MV-4-11 (cell line): ENCODE measurements around the gene PDE4D.
A peak's percentile ranks its signal among the peaks of the same experiment; 100 is the strongest.

Source experiments
- DNase-seq: peaks from one replicate; lab custom pipeline; 2025; lab: John Stamatoyannopoulos, UW

The PDE4D gene

DNA sequence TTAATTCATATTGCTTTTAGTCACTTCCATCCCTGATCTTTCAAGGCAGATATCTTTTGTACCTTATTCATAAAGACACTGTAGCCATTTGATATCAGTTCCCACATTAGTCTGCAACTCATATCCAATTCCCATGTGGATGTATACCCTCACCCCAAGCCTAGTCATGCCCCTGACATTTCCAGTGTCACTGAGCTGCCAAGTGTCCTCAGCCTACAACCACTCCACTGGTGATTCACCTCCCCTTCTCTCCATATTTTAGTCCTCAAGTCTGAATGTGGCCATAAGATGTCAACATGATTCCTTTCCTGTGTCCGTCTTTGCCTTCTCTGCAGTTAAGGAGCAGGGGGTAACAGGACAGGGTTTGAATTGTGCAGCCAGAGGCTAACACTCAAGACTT lies 963.8 kb downstream of the PDE4D start:
- no peak for DNase-seq

DNA sequence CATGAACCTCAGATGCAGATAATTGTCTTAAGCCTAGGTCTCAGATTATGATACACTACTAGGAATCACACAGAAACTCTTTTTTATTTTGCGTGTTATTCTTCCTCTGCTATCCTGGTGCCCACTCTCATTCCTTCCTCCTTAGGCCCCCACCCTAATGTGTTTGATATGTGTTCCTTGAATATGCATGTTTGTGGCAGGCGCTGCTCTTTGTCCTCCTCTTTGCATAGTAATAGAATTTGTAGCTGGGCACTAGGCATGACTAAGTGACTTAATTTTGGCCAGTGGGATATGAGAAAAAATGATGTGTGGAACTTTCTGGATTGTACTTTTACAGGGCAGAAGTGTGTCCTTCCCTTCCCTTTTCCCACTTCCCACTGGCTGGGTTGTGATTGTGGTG lies 965.6 kb downstream of the PDE4D start:
- DNase-seq, result no peak

DNA sequence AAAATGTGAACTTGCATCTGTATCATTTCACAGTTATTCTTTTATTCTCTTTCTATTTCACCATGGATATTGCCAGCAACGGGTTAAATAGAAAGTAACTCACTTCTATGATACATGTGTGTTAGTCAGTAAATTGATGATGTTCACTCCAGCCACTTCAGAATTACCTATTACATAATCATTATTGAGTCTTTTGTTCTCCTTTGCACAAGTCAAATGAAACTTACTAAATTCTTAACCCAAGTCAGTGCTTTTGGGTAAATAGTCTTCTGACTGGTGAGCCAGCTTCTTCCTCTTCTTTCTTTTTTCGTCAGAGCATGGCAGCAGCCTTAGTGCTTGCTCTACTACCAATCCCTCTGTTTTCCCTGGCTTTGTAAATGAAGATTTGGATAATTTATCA lies 966.3 kb downstream of the PDE4D start:
- peak; percentile 36 for DNase-seq

DNA sequence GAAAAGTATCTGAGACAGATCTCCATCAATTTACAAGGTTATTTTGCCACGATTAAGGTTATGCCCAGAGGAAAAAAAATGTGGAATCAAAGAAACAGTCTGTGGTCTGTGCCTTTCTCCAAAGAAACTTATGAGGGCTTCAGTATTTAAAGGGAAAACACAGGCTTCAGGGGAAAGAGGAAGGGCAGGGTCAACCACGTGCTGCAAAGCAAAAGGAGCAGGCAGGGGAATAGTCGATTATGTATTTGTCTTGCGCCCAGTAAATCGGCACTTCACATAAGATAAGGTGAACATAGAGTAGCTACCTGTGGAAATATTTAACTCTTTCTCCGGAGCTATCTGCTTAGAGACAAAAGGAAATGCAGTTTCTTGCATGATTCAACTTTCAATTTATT lies 967.0 kb downstream of the PDE4D start:
- DNase-seq, result no peak

DNA sequence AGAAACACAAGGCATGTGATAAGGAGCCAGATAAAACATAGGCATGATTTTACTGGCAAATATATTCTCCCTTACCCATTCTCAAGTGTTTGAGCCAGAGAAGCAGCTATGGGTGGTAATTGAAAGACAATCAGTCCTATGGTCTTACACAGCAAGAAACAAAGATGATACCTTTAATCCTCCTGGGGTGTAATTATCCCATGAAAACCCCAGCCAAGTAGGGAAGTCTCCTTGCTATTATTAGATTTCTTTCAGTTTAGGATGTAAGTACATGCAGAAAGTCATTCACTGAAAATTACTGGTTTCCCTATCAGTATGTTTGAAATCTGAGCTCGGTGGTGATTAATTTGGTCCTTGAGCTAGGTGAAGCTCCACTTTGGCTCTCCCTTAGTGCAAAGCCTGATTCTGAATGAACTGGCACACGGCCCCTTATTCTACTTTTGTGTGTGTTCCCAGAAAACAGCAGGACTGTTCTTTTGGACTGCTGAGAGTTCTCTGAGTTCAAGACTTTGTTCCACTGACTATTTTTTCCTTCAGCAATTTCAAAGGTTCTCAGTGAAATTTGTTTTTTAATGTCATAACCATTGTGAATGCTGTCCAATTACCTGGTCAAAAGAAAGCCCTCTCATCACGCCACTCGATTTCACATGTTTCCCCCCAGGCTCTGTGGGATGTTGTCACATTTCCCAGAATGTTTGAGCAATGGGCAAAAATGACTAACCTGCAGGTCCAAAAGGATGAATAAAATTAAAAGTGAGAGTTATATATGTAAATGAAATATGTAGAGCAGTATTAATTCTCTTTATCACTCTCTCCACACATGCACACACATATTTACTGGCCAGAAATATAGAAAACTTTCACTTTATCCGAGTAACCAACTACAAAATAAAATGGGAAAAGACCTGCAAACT lies 967.6 kb downstream of the PDE4D start:
- DNase-seq, result no peak

DNA sequence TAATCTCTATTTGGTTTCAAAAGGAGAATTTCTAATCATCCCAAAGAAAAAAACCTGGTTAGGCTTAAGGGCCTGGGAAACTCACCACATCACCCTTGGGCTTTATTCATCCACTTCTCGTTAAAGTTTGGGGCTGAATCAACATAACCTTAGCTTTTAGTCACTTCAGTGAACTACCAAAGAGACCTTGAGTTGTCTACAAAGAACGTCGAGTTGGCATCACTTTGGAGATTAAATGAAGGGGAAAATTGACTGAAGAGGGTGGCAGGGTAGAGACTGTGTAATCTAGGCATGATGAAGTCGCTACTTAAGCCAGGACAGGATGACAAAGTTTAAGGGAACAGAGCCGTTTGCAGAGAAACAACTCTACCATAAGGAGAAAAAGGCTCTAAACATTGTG lies 969.2 kb downstream of the PDE4D start:
- DNase-seq, result no peak

DNA sequence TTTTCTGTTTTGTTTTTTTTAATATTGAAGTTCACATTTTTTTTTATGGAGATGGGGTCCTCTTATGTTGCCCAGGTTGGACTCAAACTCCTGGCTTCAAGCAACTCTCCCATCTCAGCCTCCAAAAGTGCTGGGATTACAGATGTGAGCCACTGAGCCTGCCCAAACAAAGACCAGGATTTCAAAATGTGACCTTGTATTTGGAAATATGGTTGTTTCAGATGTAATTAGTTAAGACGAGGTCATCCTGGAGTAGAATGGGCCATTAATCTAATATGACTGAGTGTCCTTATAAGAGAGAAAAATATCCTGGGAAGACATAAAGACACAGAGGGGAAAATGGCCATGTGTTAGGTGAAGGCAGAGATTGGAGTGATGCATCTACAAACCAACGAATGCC lies 970.2 kb downstream of the PDE4D start:
- no peak for DNase-seq

DNA sequence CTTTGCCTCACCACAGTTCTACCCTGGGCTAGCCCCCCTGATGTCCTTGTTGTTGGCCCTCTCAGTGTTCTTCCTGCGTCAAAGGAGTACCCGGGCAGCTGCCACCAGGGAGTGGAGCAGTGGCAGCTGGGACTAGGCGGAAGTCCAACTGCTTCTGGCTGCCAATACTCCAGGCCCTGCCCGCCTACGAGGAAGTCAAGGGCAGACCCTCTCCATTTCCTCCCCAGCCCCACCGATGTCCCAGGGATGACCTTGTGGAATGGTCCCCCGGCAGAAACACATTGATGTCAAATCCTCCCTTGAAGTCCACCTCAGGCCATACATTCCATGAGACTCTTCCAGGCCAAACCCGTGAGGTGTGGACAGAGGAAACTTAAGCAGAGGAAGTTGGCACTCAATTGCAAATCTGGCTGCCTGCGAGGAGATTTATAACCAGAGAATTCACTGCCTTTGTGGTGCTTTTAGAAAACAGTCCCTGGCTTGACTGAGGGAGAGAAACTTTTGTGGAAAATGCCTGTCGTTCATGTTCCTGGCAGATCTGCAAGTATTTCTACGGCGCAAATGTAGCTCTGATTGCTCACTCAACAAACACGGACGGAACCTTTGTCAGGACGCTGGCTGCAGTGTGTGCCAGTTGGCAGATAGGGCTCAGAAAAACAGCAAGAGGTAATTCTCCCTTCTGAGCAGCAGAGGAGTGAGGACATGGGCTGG lies 970.9 kb downstream of the PDE4D start:
- DNase-seq, result no peak

DNA sequence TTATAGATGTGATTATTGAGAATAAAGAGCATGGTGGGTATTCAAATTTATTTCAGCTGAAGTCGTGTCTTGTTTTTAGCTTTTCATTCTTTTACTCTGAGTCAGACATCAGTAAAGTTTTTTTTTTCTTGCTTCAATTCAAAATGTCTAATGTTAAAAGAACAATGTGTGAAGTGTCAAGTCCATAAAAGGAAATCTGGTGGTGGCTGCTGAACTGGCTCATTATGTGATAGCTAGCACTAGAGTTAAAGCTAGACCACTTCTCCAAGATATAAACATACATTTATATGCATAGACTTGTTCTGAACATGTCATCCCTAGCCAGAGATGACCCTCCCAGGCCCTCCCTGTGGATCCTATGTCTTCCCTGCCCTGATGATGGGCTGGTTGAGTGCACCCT lies 972.4 kb downstream of the PDE4D start:
- DNase-seq, result no peak

DNA sequence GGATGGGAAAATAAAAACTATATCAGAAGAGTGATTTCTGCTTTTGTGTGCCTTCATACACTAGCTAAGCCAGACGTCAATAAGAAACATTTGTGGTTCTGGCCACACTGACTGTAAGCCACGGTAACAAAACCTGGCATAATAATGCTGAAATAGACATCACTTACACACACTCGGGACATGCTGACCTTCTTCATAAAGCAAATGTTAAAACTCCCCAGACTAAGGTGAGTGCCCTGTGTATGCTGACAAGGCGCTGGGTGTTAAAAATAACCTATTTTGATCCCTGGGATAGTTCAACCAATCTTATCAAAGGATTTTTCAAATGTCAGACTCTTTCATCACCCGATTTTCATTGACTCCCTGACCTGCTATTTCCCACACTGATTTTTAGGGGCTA lies 973.7 kb downstream of the PDE4D start:
- no peak for DNase-seq
